NCI-H2171 (cell line): ENCODE measurements around the gene MTA3.

Experiments used
- DNase-seq: peaks from one replicate; lab custom pipeline; 2025; lab: John Stamatoyannopoulos, UW

MTA3 gene

GRCh38 chr2:42762823-42763804 lies 194.7 kb downstream of the MTA3 start:
- no peak for DNase-seq

- DNase-seq: no peak
Measured at GRCh38 chr2:42764096-42764495, 195.7 kb downstream of the MTA3 start, which contains the start of gene OXER1. OXER1 (minus strand) TSS chr2:42764135; CDS start chr2:42764062, 73 bp downstream.

GRCh38 chr2:42764901-42765300 lies 196.5 kb downstream of the MTA3 start:
- no peak for DNase-seq

GRCh38 chr2:42765686-42766085 lies 197.3 kb downstream of the MTA3 start:
- no peak for DNase-seq

GRCh38 chr2:42767080-42767898 lies 198.9 kb downstream of the MTA3 start:
- no peak for DNase-seq

GRCh38 chr2:42767899-42768705 lies 199.7 kb downstream of the MTA3 start:
- no peak for DNase-seq

GRCh38 chr2:42768706-42769256 lies 200.3 kb downstream of the MTA3 start:
- no peak for DNase-seq

GRCh38 chr2:42769583-42770287 lies 201.3 kb downstream of the MTA3 start:
- no peak for DNase-seq

GRCh38 chr2:42770288-42771131 lies 202.1 kb downstream of the MTA3 start:
- no peak for DNase-seq

- DNase-seq: no peak
Measured at GRCh38 chr2:42771546-42772153, 203.2 kb downstream of the MTA3 start.

- no peak for DNase-seq
Measured at GRCh38 chr2:42775186-42775585, 206.8 kb downstream of the MTA3 start.

- no peak for DNase-seq
Measured at GRCh38 chr2:42775810-42776209, 207.4 kb downstream of the MTA3 start.

- DNase-seq: no peak
Measured at GRCh38 chr2:42777883-42778805, 209.7 kb downstream of the MTA3 start.

GRCh38 chr2:42781181-42781580 lies 212.7 kb downstream of the MTA3 start:
- no peak for DNase-seq

GRCh38 chr2:42783511-42783910 lies 215.1 kb downstream of the MTA3 start:
- DNase-seq: no peak

- DNase-seq: no peak
Measured at GRCh38 chr2:42784204-42784880, 215.9 kb downstream of the MTA3 start.

GRCh38 chr2:42786561-42787345 lies 218.3 kb downstream of the MTA3 start:
- no peak for DNase-seq
